Germinal center (tissue), 1 donor: Measurements from ENCODE around the gene B9D1.

Experiments
- DNase-seq: peaks from one replicate; pipeline ENCODE4 v3.0.0; 2012; ENCODE audit warnings: mixed read lengths, low spot score

Gene B9D1

DNA sequence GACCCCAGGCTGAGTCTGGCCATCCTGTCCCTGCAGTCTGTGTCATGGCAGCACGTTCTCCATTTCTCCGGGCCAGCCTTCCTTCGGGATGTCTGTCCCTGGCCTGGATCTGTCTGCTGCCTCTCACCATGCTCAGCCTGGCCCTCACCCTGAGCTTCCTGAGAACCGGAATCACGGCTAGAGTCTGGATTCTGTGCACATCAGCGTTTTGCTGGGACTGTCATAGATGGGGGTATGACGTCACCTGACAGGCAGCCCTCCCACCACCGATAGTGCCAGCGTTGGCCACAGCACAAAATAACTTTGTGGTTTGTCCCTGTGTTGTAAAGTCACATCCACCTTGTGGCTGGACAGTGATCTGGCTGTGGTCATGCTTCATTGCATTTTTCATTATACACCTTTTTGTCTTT lies 59.2 kb downstream of the B9D1 start:
- no peak for DNase-seq

DNA sequence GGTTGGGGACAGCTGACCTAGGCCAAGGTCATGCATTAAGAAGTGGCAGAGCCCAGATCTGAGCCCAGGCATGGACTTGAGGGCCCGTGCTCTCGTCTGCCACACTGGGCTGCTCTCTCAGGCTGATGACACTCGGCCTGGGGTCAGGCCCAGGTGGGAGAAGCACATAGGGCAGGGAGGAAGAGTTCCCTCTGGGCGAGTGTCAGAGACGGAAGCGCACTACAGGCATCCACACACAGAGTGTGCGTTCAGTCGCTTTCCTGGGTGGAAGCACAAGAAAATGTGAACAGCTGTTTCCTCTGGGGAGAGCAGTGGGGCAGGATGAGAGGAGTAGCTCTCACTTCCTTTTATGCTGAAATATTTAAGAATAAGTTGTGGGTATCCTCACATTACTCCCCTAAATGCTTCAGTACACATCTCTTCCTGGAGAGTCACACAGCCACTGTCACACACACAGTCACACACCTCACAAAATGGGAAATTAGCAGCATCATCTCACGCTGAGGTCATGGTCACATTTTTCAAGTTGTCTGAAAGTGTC lies 59.7 kb downstream of the B9D1 start:
- peak; percentile 34 for DNase-seq

DNA sequence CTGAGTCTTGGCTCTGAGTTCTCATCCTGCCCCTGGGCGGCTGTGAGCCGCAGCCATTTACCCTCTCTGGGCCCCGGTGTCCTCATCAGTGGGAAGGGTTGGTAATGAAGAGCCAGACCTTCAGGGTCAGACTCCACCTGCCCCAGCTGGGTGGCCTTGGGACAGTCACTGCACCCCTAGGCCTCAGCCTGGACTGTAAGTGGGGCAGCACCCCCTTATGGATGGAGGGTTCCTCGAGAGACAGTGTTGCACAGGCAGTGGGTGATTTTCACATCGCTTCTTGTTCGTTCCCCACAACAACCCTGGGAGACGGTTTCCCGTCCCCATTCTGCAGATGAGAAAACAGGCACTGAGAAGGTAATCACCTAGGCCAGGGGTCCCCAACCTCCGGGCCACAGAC lies 60.5 kb downstream of the B9D1 start:
- DNase-seq: no peak

DNA sequence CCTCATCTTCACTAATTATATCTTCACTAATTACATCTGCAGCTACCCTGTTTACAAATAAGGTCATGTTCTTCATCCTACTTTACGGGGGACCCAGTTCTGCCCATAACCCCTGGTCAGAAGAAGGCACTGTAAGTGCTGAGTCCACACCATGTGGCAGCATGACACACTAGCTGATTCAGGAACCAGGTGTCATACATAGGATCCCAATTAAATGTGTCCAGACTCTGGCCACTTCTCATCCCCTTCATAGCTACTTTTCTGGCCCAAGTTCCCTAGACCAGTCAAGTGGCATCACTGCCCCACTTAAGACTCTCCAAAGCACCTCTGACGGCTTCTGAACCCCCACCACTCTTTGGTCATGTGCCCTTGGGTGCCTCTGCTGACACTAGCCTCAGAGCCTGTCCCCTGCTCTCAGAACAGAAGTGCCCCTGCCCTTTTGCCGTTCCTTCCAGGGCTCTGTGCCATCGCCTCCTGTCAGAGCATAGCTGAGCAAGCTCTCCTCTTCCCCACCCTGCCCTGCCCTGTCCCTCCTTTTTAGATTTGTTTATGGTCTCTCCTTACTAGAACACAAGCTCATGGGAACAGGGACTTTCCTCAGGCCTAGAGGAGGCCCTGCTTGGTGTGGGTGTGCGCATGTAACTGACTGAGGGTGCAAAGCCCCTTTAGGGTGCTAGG lies 61.1 kb downstream of the B9D1 start:
- no peak for DNase-seq

DNA sequence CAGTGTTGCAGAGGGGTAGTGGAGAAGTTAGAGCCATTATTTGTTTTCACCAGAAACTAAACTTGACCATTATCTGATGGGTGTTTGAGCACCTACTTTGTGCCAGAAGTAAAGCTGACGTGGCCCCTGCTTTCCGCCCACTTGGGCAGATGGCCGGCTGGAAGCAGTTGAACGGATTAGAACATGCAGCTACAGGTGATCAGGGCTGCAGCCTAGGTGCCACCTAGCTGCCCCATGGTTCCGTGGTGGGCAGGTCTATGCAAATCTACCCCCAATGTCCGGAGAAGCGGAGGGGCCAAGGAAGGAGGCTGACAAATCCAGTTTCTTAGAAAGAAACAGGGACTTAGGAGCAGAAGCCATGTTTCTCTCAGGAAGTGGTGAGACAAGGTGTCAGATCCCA lies 62.7 kb downstream of the B9D1 start:
- no peak for DNase-seq

DNA sequence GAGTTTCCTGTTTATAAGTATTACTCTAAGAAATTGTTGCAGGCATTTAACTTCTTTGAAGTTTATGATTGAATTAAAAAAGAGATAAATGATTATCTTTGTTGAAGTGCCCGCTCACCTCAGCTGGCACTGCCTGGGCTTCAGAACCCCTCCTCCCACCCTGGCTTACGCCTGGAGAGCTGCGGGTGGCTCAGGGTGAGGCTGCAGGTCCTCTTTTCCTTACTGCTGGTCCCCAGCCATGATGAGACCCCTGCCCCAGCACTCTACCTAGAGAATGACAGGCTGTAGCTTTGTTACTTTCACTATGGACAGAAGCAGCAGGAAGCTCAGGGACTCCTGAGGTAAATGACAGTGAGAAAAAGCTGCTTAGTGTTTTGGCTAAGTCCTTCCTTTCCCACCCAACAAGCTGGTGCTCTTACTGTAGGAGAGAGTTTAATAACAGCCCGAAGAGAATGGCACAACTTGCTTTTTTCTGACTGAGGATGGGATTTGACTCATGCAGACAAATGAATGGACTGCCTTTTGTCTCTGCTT lies 63.2 kb downstream of the B9D1 start:
- DNase-seq: no peak

DNA sequence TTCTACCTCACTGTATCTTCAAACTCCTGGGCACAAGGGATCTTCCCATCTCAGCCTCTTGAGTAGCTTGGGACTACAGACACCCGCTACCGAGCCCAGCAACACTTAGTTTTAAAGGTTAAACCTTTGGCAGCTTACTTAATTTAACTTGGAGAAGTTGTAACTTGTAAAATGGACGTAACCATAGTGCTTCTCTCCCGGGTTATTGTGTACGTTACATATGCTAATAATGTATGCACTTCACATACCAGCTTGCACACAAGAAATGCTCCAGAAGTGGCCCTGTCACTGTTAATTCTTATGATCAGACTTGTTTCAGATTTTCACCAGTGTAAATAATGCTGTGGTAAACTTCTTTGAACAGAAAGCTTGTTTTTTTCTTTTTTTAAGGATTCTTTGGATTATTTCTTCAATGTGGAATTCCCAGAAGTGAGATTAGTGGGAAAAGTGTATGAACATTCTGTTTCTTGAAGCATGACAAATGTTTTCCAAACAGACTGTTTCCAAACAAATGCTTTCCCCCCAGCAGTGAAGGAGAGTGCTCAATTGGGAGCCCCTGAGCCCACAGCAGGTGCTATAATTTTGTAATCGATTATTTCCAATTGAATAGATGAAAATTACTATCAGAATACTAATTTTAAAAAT lies 63.8 kb downstream of the B9D1 start:
- DNase-seq: no peak

DNA sequence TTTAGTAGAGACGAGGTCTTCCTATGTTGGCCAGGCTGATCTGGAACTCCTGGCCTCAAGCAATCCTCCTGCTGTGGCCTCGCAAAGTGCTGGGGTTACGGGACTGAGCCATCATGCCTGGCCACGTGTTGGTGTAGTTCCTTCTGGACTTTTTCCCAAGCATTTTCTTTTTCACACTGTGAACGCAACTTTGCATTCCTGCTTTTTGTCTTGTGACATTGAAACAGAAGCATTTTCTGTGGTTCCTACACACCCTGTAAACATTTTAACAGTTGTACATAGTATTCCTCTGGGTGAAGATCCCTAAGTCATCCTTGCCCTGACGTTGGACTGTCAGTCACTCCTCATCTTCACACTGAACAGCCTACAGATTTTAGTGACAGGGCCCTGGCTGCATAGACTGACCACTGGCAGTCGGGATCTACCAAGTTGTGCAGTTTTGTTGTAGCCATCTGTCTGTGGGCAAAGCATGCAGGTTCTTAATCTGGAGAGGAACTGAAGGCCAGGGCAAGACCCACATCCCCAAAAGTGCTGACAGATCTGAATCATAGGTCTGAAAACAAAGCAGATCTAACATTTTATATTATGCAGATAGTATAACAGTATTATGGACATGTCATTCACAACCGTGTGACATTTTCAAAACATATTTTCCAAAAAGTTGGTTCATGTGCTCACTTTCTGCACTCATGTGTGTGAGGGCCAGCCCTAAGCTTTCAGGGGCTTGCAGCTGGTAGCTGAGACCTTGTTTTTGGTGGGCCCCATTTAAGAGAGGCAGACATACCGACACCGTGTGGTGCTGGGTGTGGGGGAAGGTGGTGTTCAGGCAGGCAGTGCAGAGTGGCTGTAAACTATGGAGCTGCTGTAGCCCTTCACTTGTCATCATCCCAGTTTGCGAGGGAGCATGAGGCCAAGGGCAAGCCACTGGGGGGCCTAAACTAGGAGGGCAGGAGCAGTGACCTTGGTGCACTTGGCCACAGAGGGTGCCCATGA lies 65.4 kb downstream of the B9D1 start:
- no peak for DNase-seq

DNA sequence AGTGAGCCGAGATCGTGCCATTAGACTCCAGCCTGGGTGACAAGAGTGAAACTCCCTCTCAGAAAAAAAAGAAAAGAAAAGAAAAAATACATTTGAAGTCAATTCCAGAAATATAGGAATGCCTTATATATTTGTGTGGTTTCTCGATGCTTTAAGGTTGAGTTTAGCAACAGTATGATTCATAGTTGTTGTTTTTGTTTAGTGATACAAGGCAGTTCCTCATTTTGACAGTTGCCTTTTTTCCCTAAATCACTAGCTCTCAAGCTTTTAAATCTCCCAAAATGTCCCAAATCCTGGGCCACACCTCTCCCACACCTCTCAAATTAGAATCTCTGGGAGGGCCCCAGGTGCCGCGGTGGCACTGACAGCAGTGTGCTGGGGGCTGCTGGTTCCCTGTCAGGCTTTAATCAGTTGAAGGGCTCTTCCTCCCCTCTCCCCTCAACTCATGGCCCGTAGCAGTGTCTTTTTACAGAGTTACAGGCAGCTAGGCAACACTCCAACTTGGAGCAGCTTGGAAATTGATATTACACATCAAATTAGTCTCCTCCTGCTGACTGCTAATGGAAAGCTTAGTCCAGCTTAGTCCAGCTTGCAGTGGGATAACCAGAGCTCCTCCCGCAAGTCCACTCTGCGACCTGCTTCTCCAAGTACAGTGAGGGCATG lies 66.9 kb downstream of the B9D1 start:
- no peak for DNase-seq

DNA sequence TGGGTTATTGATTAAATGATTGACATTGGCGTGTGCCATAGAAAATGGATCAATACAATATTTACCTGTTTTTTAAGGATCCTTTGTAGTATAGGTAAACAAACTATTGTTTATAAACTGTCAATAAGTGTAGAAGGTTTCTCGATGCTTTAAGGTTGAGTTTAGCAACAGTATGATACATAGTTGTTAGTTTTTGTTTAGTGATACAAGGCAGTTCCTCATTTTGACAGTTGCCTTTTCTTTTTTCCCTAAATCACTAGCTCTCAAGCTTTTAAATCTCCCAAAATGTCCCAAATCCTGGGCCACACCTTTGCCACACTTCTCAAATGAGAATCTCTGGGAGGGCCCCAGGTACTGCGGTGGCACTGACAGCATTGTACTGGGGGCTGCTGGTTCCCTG lies 68.1 kb downstream of the B9D1 start:
- no peak for DNase-seq
